Prostate gland (tissue), 2 donors: Measurements from ENCODE around the gene FIG4. TPM values are rescaled to one million over a fixed set of nuclear protein-coding genes. Genes with fewer than 3 reads are reported as not detected.
"Not testable (repeated sequence)": the region's sequence is repeated elsewhere in the genome, so short reads cannot be mapped to it uniquely, and the experiment has no call there.

Source experiments
- DNase-seq: peaks from one replicate; pipeline ENCODE4 v3.0.0-alpha.2; 2019; ENCODE audit warnings: low spot score
- H3K27ac ChIP-seq, 2 donors: fragments of 200-600 bp; sonication (generic); 2 replicates each; pipeline ENCODE4 v1.5.1; 2017 to 2019
- H3K27me3 ChIP-seq: fragments of 200-600 bp; sonication (generic); replicated peaks from 2 replicates; pipeline ENCODE4 v1.5.1; 2019; ENCODE audit not compliant: insufficient read depth
- H3K36me3 ChIP-seq, 2 donors: fragments of 200-600 bp; sonication (generic); 1 replicate in 1 of 2; 2 replicates in 1 of 2; pipeline versions ENCODE4 v1.5.1 to v1.8.1; 2017 to 2019
- H3K4me1 ChIP-seq: fragments of 200-600 bp; sonication (generic); replicated peaks from 2 replicates; pipeline ENCODE4 v1.5.1; 2019
- H3K4me3 ChIP-seq, 2 donors: fragments of 200-600 bp; sonication (generic); 2 replicates each; pipeline ENCODE4 v1.5.1; 2017 to 2019
- H3K9me3 ChIP-seq: fragments of 200-600 bp; sonication (generic); 2 replicates; pipeline ENCODE4 v1.5.1; 2017
- POLR2A ChIP-seq: fragments of 450-650 bp; IDR thresholded peaks from one replicate; pipeline ENCODE4 v1.6.1; 2016; ENCODE audit warnings: antibody characterized with exemption, mild to moderate bottlenecking
- POLR2AphosphoS5 ChIP-seq: sonication (generic); formaldehyde crosslinking; IDR thresholded peaks from one replicate; pipeline ENCODE4 v1.6.1; 2017; ENCODE audit warnings: antibody characterized with exemption
- WGBS: methylation state at CpG from one replicate; pipeline ENCODE4 v1.1.5; 2018; 5-methylcytosine and 5-hydroxymethylcytosine counted together
- intact Hi-C: fragments of 100-400 bp; cut with DNase I; formaldehyde crosslinking; loops from one replicate; pipeline ENCODE4 v1.14.2; 2022
- total RNA-seq, 2 donors: library from RNA; depleted of rRNA; stranded (reverse); fragments of >200 nt; gene quantifications; one replicate each; pipeline ENCODE4 v1.1.0, GENCODE V29; 2016
- TF ChIP-seq, protein P1 (sequence below), 4 experiments: fragments of 200-600 bp in 2 of 4; fragments of 450-650 bp in 2 of 4; sonication (generic) in 2 of 4; IDR thresholded peaks; 1 replicate in 3 of 4; 2 replicates in 1 of 4; pipeline ENCODE4 v1.5.1; 2016 to 2019; ENCODE audit warnings: antibody characterized with exemption in 4 of 4, mild to moderate bottlenecking in 2 of 4, moderate library complexity in 2 of 4

FIG4 gene
- total RNA-seq, 2 donors from 2014 or later = 12.7 to 16.6 TPM

- DNase-seq = no peak
- TF ChIP-seq, protein P1, sequence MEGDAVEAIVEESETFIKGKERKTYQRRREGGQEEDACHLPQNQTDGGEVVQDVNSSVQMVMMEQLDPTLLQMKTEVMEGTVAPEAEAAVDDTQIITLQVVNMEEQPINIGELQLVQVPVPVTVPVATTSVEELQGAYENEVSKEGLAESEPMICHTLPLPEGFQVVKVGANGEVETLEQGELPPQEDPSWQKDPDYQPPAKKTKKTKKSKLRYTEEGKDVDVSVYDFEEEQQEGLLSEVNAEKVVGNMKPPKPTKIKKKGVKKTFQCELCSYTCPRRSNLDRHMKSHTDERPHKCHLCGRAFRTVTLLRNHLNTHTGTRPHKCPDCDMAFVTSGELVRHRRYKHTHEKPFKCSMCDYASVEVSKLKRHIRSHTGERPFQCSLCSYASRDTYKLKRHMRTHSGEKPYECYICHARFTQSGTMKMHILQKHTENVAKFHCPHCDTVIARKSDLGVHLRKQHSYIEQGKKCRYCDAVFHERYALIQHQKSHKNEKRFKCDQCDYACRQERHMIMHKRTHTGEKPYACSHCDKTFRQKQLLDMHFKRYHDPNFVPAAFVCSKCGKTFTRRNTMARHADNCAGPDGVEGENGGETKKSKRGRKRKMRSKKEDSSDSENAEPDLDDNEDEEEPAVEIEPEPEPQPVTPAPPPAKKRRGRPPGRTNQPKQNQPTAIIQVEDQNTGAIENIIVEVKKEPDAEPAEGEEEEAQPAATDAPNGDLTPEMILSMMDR (IDR thresholded peaks at IDR 0.05) = no peak
- TF ChIP-seq POLR2AphosphoS5 = no peak
- no peak for TF ChIP-seq POLR2A
- intact Hi-C loops = no loop called here
- no peak overlapping the region for H3K27ac ChIP-seq
- H3K4me3 ChIP-seq = no peak overlapping the region
- no peaks in the 10 kb centered on the region for H3K27me3 ChIP-seq
- H3K4me1 ChIP-seq = no peaks in the 10 kb centered on the region
- 91% methylated on average over 2 of the region's 2 CpGs for WGBS
- no peaks in the 10 kb centered on the region for H3K9me3 ChIP-seq
- no peaks in the 10 kb centered on the region for H3K36me3 ChIP-seq
Observed at GRCh38 chr6:109821428-109821827, 130.3 kb downstream of the FIG4 start.

- intact Hi-C loops = no loop called here
- Histone ChIP-seq H3K4me3 (no peak overlapping the region), H3K4me1 (no peaks in the 10 kb centered on the region), H3K36me3 (no peaks in the 10 kb centered on the region), H3K27me3 (no peaks in the 10 kb centered on the region), H3K27ac (no peak overlapping the region), H3K9me3 (no peaks in the 10 kb centered on the region)
- WGBS = 87% methylated on average over 6 of the region's 6 CpGs
- DNase-seq = no peak
- TF ChIP-seq POLR2AphosphoS5 (no peak), POLR2A (no peak)
- TF ChIP-seq, protein P1 (IDR thresholded peaks at IDR 0.05) = no peak
Observed at GRCh38 chr6:109824105-109824504, 133.0 kb downstream of the FIG4 start.

DNA sequence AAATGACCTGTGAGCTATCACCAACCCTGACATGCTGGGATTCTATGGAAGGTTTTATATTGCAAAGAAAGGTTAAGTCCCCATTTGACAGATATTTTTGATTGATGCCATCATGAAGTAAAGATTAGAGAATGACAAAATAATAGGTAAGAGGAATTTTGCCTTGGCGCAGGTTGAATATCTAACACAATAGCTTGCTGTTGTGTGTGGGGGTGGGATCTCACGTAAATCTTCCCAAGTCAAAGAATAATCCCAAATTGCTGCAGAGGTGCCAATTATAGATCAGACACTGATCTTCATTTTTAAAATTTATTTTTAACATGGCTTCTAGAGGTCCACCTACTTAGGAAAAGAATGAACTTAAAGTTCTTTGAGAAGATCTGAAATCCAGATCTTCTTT is 135.5 kb downstream of the FIG4 start:
- Histone ChIP-seq H3K36me3 (no peaks in the 10 kb centered on the region), H3K4me3 (no peak overlapping the region), H3K4me1 (no peaks in the 10 kb centered on the region), H3K27me3 (no peaks in the 10 kb centered on the region), H3K9me3 (no peaks in the 10 kb centered on the region), H3K27ac (no peak overlapping the region)
- DNase-seq = no peak
- intact Hi-C loops = no loop called here
- TF ChIP-seq, protein P1 (IDR thresholded peaks at IDR 0.05) = no peak
- TF ChIP-seq POLR2AphosphoS5 (no peak), POLR2A (no peak)
- WGBS = 95% methylated on average over 2 of the region's 2 CpGs

DNA sequence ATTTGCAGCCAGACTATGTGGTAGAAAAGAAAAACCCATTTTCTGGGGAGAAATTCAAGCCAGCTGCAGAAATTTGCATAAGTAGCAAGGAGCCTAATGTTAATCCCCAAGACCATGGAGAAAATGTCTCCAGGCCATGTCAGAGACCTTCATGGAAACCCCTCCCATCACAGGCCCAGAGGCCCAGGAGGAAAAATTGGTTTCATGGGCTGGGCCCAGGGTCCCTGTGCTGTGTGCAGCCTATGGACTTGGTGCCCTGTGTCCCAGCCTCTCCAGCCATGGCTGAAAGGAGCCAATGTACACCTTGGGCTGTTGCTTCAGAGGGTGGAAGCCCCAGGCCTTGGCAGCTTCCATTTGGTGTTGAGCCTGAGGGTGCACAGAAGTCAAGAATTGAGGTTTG is 140.3 kb downstream of the FIG4 start:
- H3K9me3 ChIP-seq, H3K27me3 ChIP-seq, H3K27ac ChIP-seq, DNase-seq, H3K4me1 ChIP-seq, H3K36me3 ChIP-seq, intact Hi-C loops, H3K4me3 ChIP-seq: not testable (repeated sequence)

DNA sequence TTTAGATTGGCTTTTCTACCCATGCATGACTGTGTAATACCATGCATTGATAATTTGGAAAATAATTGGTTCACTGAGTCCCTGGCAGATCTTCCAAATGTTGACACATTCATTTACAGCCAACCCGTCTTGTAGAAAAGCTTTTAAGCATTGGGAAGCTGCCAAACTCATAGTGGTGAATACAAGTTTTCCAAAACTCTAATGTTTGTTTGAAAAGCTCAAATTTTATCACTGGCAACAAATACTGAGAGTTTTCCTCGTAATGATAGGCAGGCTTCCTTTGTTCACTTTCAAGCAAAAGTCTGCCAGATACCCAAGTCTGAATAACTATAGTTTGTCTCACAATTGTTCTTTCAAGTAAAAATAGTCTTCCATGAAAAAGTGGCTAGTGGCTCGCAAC is 143.0 kb downstream of the FIG4 start:
- TF ChIP-seq POLR2A = no peak
- TF ChIP-seq POLR2AphosphoS5 = no peak
- TF ChIP-seq, protein P1 (IDR thresholded peaks at IDR 0.05) = no peak
- intact Hi-C loops = no loop called here
- no peak overlapping the region for H3K4me3 ChIP-seq
- DNase-seq = no peak
- no peaks in the 10 kb centered on the region for H3K27me3 ChIP-seq
- H3K36me3 ChIP-seq = no peaks in the 10 kb centered on the region
- H3K9me3 ChIP-seq = no peaks in the 10 kb centered on the region
- no peaks in the 10 kb centered on the region for H3K4me1 ChIP-seq
- 10% methylated on average over 3 of the region's 3 CpGs for WGBS
- H3K27ac ChIP-seq = no peak overlapping the region
